SK-N-SH treated with all-trans-retinoic acid at 6 μM for 48 hours (cell line): Measurements from ENCODE around the gene SMIM27.

Source experiments
- ARNTL ChIP-seq: fragments of 450-650 bp; formaldehyde crosslinking; IDR thresholded peaks from 2 replicates; pipeline ENCODE4 v1.5.0; 2020; ENCODE audit warnings: low read depth, mild to moderate bottlenecking, moderate library complexity, borderline replicate concordance
- GLIS3 ChIP-seq: fragments of 250-450 bp; sonication (Bioruptor Pico); IDR thresholded peaks from 2 replicates; pipeline ENCODE4 v1.5.0; 2020; ENCODE audit warnings: mild to moderate bottlenecking, moderate library complexity
- ISL1 ChIP-seq: fragments of 250-450 bp; sonication (Bioruptor Pico); IDR thresholded peaks from 2 replicates; pipeline ENCODE4 v2.1.2; 2022; ENCODE audit warnings: mild to moderate bottlenecking, moderate library complexity
- OSR1 ChIP-seq: fragments of 250-450 bp; sonication (Bioruptor Pico); IDR thresholded peaks from 2 replicates; pipeline ENCODE4 v1.8.0; 2022; ENCODE audit warnings: moderate library complexity, mild to moderate bottlenecking, inconsistent platforms
- RARB ChIP-seq: fragments of 250-450 bp; sonication (Bioruptor Pico); IDR thresholded peaks from 2 replicates; pipeline ENCODE4 v1.8.0; 2021; ENCODE audit warnings: mild to moderate bottlenecking, moderate library complexity
- ZFP3 ChIP-seq: fragments of 250-450 bp; sonication (Bioruptor Pico); IDR thresholded peaks from 2 replicates; pipeline ENCODE4 v1.5.0; 2020; ENCODE audit warnings: mild to moderate bottlenecking, moderate library complexity
- ZFP30 ChIP-seq: fragments of 450-650 bp; formaldehyde crosslinking; IDR thresholded peaks from 2 replicates; pipeline ENCODE4 v1.5.0; 2022; ENCODE audit warnings: mild to moderate bottlenecking, moderate library complexity
- TF ChIP-seq, protein P1 (sequence below): fragments of 250-450 bp; sonication (Bioruptor Pico); IDR thresholded peaks from 2 replicates; pipeline ENCODE4 v1.8.0; 2020; ENCODE audit warnings: mild to moderate bottlenecking, moderate library complexity, borderline replicate concordance
- TF ChIP-seq, protein P2 (sequence below): fragments of 250-450 bp; sonication (Bioruptor Pico); IDR thresholded peaks from 2 replicates; pipeline ENCODE4 v1.8.0; 2021; ENCODE audit warnings: low read depth, mild to moderate bottlenecking, moderate library complexity, borderline replicate concordance
- TF ChIP-seq, protein P3 (sequence below): fragments of 250-450 bp; sonication (Bioruptor Pico); IDR thresholded peaks from 2 replicates; pipeline ENCODE4 v1.5.1; 2021; ENCODE audit warnings: mild to moderate bottlenecking, moderate library complexity

DNA sequence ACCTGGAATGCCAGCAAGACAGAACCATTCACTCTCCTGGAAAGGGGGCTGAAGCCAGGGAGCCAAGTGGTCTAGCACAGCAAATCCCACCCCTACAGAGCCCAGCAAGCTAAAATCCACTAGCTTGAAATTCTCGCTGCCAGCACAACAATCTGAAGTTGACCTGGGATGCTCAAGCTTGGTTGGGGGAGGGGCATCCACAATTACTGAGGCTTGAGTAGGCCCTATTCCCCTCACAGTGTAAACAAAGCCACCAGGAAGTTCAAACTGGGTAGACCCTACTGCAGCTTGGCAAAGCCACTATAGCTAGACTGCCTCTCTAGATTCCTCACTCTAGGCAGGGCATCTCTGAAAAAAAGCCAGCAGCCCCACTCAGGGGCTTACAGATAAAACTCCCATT is 43.4 kb upstream of the SMIM27 start:
- TF ChIP-seq ZFP3 (CRISPR knock-in tag) (no peak), ARNTL (no peak), OSR1 (no peak), ISL1 (CRISPR knock-in tag) (no peak), ZFP30 (no peak), RARB (CRISPR knock-in tag) (no peak), GLIS3 (CRISPR knock-in tag) (no peak)
- TF ChIP-seq, protein P1, sequence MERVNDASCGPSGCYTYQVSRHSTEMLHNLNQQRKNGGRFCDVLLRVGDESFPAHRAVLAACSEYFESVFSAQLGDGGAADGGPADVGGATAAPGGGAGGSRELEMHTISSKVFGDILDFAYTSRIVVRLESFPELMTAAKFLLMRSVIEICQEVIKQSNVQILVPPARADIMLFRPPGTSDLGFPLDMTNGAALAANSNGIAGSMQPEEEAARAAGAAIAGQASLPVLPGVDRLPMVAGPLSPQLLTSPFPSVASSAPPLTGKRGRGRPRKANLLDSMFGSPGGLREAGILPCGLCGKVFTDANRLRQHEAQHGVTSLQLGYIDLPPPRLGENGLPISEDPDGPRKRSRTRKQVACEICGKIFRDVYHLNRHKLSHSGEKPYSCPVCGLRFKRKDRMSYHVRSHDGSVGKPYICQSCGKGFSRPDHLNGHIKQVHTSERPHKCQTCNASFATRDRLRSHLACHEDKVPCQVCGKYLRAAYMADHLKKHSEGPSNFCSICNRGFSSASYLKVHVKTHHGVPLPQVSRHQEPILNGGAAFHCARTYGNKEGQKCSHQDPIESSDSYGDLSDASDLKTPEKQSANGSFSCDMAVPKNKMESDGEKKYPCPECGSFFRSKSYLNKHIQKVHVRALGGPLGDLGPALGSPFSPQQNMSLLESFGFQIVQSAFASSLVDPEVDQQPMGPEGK = no peak
- TF ChIP-seq, protein P2, sequence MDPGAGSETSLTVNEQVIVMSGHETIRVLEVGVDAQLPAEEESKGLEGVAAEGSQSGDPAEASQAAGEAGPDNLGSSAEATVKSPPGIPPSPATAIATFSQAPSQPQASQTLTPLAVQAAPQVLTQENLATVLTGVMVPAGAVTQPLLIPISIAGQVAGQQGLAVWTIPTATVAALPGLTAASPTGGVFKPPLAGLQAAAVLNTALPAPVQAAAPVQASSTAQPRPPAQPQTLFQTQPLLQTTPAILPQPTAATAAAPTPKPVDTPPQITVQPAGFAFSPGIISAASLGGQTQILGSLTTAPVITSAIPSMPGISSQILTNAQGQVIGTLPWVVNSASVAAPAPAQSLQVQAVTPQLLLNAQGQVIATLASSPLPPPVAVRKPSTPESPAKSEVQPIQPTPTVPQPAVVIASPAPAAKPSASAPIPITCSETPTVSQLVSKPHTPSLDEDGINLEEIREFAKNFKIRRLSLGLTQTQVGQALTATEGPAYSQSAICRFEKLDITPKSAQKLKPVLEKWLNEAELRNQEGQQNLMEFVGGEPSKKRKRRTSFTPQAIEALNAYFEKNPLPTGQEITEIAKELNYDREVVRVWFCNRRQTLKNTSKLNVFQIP = no peak
- TF ChIP-seq, protein P3, sequence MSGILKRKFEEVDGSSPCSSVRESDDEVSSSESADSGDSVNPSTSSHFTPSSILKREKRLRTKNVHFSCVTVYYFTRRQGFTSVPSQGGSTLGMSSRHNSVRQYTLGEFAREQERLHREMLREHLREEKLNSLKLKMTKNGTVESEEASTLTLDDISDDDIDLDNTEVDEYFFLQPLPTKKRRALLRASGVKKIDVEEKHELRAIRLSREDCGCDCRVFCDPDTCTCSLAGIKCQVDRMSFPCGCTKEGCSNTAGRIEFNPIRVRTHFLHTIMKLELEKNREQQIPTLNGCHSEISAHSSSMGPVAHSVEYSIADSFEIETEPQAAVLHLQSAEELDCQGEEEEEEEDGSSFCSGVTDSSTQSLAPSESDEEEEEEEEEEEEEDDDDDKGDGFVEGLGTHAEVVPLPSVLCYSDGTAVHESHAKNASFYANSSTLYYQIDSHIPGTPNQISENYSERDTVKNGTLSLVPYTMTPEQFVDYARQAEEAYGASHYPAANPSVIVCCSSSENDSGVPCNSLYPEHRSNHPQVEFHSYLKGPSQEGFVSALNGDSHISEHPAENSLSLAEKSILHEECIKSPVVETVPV (CRISPR knock-in tag) = no peak
